Endometrial microvascular endothelial cells (primary cell): ENCODE data around the gene CMC1. TPM values are rescaled to one million over a fixed set of nuclear protein-coding genes. Genes with fewer than 3 reads are reported as not detected.

Source experiments
- in situ Hi-C: cut with HindIII; loops from 2 replicates; pipeline ENCODE4 v1.10.0; 2017; ENCODE audit warnings: low sequenced_read_pairs, low pct_unique_long_range_greater_than_20kb; ENCODE audit errors: inconsistent ontology term
- total RNA-seq: library from RNA; depleted of rRNA; stranded (reverse); fragments of >200 nt; gene quantifications from one replicate; pipeline ENCODE4 v1.2.3, GENCODE V29; 2015; ENCODE audit errors: inconsistent ontology term

The CMC1 gene
- total RNA-seq, 1 donor from 2014 or later: 3.7 TPM

GRCh38 chr3:28291577-28291976 lies 50.2 kb downstream of the CMC1 start:
- in situ Hi-C loops: loop anchor here (25.0 kb wide), 1 partner anchor 579 kb away; the partner anchor contains the start of gene EOMES

GRCh38 chr3:28292622-28293021 lies 51.2 kb downstream of the CMC1 start:
- in situ Hi-C loops: loop anchor here (25.0 kb wide), 1 partner anchor 580 kb away; the partner anchor contains the start of gene EOMES

- in situ Hi-C loops: loop anchor here (25.0 kb wide), 1 partner anchor 583 kb away; the partner anchor contains the start of gene EOMES
Observed at GRCh38 chr3:28294667-28295413, 53.4 kb downstream of the CMC1 start.

- in situ Hi-C loops: loop anchor here (25.0 kb wide), 1 partner anchor 584 kb away; the partner anchor contains the start of gene EOMES
Observed at GRCh38 chr3:28295898-28296490, 54.6 kb downstream of the CMC1 start.

GRCh38 chr3:28299705-28300104 lies 58.3 kb downstream of the CMC1 start:
- in situ Hi-C loops: loop anchor here (25.0 kb wide), 1 partner anchor 587 kb away; the partner anchor contains the start of gene EOMES

- in situ Hi-C loops: no loop called here
Observed at GRCh38 chr3:28300345-28300962, 59.0 kb downstream of the CMC1 start.

- in situ Hi-C loops: no loop called here
Observed at GRCh38 chr3:28301688-28302087, 60.3 kb downstream of the CMC1 start.

GRCh38 chr3:28308196-28308595 lies 66.8 kb downstream of the CMC1 start:
- in situ Hi-C loops: no loop called here

GRCh38 chr3:28315711-28316110 lies 74.3 kb downstream of the CMC1 start:
- in situ Hi-C loops: no loop called here

- in situ Hi-C loops: no loop called here
Observed at GRCh38 chr3:28316226-28316625, 74.8 kb downstream of the CMC1 start.

GRCh38 chr3:28317438-28318022 lies 76.1 kb downstream of the CMC1 start:
- in situ Hi-C loops: no loop called here

- in situ Hi-C loops: no loop called here
Observed at GRCh38 chr3:28320981-28321380, 79.6 kb downstream of the CMC1 start.

- in situ Hi-C loops: no loop called here
Observed at GRCh38 chr3:28322464-28322863, 81.0 kb downstream of the CMC1 start.

- in situ Hi-C loops: no loop called here
Observed at GRCh38 chr3:28326458-28326926, 85.1 kb downstream of the CMC1 start.

- in situ Hi-C loops: no loop called here
Observed at GRCh38 chr3:28328188-28329151, 87.1 kb downstream of the CMC1 start.

- in situ Hi-C loops: no loop called here
Observed at GRCh38 chr3:28334552-28334951, 93.1 kb downstream of the CMC1 start.

- in situ Hi-C loops: no loop called here
Observed at GRCh38 chr3:28335246-28335645, 93.8 kb downstream of the CMC1 start.

- in situ Hi-C loops: no loop called here
Observed at GRCh38 chr3:28337230-28337629, 95.8 kb downstream of the CMC1 start.
